ENCODE measurements around the gene HNRNPH2. TPM values are rescaled to one million over a fixed set of nuclear protein-coding genes. Genes with fewer than 3 reads are reported as not detected.

Gene HNRNPH2
- total and polyA plus RNA-seq, 10 of the 15 experiments (the other 5 are each of a cell fraction or from before 2014, with no cell fraction given), result 34.5 to 102 (median 61.4) TPM

DNA sequence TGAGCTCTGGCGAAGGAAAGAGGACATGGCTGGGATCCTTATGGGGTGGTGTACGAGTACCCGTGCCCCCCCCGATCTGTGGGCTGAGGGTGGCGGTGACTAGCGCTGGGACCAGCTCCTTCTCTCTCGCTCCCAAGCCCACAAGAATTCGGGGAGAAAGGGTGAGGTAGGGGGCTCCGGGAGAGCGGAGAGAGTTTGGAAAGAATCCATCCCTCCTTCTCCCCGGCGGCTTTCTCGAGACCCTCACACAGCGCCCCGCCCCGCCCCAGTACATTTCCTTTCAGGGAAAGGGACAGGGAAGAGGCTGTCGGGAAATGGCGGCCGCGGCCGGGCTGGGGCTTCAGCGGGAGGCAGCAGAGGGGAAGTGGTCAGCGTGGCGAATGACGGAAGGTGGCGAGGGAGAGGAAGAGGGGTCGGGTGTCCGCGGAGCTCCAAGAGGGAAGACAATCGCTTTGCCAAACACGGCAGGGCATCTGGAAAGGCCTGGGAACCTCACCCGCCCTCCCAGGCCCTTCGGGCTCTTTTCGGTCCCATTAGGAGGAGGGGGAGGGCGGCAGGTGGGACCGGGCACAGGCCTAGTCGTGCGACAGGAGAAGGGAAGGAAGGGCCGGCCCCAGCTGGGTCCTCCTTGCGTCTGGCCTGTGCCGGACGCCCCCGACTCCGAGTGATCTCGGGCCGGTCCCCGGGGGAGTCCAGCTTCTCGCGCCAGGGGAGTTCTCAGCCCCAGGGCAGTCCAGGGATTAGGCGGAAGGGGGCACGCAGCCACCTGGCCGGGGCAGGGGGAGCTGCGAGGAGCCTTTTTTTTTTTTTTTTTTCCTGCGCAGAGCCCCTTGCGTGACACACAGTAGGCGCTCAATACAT is 10.2 kb downstream of the HNRNPH2 start (continued):
- TF ChIP-seq, protein P1, sequence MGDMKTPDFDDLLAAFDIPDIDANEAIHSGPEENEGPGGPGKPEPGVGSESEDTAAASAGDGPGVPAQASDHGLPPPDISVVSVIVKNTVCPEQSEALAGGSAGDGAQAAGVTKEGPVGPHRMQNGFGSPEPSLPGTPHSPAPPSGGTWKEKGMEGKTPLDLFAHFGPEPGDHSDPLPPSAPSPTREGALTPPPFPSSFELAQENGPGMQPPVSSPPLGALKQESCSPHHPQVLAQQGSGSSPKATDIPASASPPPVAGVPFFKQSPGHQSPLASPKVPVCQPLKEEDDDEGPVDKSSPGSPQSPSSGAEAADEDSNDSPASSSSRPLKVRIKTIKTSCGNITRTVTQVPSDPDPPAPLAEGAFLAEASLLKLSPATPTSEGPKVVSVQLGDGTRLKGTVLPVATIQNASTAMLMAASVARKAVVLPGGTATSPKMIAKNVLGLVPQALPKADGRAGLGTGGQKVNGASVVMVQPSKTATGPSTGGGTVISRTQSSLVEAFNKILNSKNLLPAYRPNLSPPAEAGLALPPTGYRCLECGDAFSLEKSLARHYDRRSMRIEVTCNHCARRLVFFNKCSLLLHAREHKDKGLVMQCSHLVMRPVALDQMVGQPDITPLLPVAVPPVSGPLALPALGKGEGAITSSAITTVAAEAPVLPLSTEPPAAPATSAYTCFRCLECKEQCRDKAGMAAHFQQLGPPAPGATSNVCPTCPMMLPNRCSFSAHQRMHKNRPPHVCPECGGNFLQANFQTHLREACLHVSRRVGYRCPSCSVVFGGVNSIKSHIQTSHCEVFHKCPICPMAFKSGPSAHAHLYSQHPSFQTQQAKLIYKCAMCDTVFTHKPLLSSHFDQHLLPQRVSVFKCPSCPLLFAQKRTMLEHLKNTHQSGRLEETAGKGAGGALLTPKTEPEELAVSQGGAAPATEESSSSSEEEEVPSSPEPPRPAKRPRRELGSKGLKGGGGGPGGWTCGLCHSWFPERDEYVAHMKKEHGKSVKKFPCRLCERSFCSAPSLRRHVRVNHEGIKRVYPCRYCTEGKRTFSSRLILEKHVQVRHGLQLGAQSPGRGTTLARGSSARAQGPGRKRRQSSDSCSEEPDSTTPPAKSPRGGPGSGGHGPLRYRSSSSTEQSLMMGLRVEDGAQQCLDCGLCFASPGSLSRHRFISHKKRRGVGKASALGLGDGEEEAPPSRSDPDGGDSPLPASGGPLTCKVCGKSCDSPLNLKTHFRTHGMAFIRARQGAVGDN (IDR thresholded peaks at IDR 0.05), result 0 out of 2 replicates have a peak, but pooled peaks have one; percentile 48
- TF ChIP-seq BHLHE40 (IDR thresholded peaks at IDR 0.05; ENCODE audit: borderline replicate concordance in 1 of 2, low read depth in 2 of 2, low read length in 1 of 2) (0 out of 4 replicates have a peak, but pooled peaks of 1 of the 2 experiments have one; percentile 16), ZNF207 (IDR thresholded peaks at IDR 0.05; ENCODE audit: borderline replicate concordance) (no peak), GABPA (IDR thresholded peaks at IDR 0.05; ENCODE audit: low read depth) (0 out of 2 replicates have a peak, but pooled peaks have one; percentile 13), PML (IDR thresholded peaks at IDR 0.05; ENCODE audit: low read length) (0 out of 2 replicates have a peak, but pooled peaks have one; percentile 47), RAD21 (IDR thresholded peaks at IDR 0.05; ENCODE audit: insufficient read depth, low read depth, low read length) (no peak), IKZF1 (conservative IDR thresholded peaks at IDR 0.05) (peak; percentile 47; the same call in 1 of the 2 replicates), RUNX3 (IDR thresholded peaks at IDR 0.05; ENCODE audit: low read length) (peak; percentile 48; the same call in 1 of the 2 replicates), ZSCAN29 (IDR thresholded peaks at IDR 0.05) (no peak), YY1 (IDR thresholded peaks at IDR 0.05; ENCODE audit: low read depth, low read length) (peak; percentile 89)
